Measurements from ENCODE around the gene EMC7. TPM values are rescaled to one million over a fixed set of nuclear protein-coding genes. Genes with fewer than 3 reads are reported as not detected.

Gene EMC7
- total RNA-seq, result 10 to 100 TPM; 73.1 to 78.6 TPM

- Histone ChIP-seq H3K4me3 (peak within 1 kb of the TSS; percentile 90), H3K9me3 (no peaks in the 10 kb centered on the region), H3K27ac (peak within 1 kb of the TSS; percentile 82), H3K36me3 (no peaks in the 10 kb centered on the region), H3K27me3 (no peaks in the 10 kb centered on the region), H3K4me1 (peaks cover 12% of the 10 kb centered on the region), H3K9ac (ENCODE audit: low read depth in 2 of 2, low read length in 2 of 2) (peak within 1 kb of the TSS; percentile 86 to 88)
- intact Hi-C loops (cut with DNase I), result loop anchor here (2.0 kb wide), 1 partner anchor 123 kb away; the partner anchor contains the start of gene EMC4
- DNase-seq, result peak; percentile 99
- TF ChIP-seq CTCF (IDR thresholded peaks at IDR 0.05), result no peak
Observed at GRCh38 chr15:34101366-34102174, at the start of gene EMC7, which contains the start of gene PGBD4. Gene EMC7 (minus strand): TSS chr15:34101862. CDS start chr15:34101839, 23 bp downstream. Gene PGBD4 (plus strand): TSS chr15:34102083. CDS start chr15:34102532, 449 bp downstream.

- peaks cover 6% of the 10 kb centered on the region for H3K36me3 ChIP-seq
- no peak overlapping the region for H3K27ac ChIP-seq
- H3K4me3 ChIP-seq, result no peak overlapping the region
- H3K4me1 ChIP-seq, result no peaks in the 10 kb centered on the region
- H3K27me3 ChIP-seq, result no peaks in the 10 kb centered on the region
- no peak for DNase-seq
- no peak overlapping the region for H3K9ac ChIP-seq (ENCODE audit: low read depth in 2 of 2, low read length in 2 of 2)
- no peaks in the 10 kb centered on the region for H3K9me3 ChIP-seq
- TF ChIP-seq CTCF (IDR thresholded peaks at IDR 0.05), result no peak
- intact Hi-C loops (cut with DNase I), result no loop called here
Observed at GRCh38 chr15:34147371-34148140, 45.9 kb upstream of the EMC7 start.

- Histone ChIP-seq H3K27ac (no peak overlapping the region), H3K4me3 (no peak overlapping the region), H3K27me3 (no peaks in the 10 kb centered on the region), H3K9me3 (no peaks in the 10 kb centered on the region), H3K36me3 (no peaks in the 10 kb centered on the region), H3K9ac (ENCODE audit: low read depth in 2 of 2, low read length in 2 of 2) (no peak overlapping the region), H3K4me1 (no peaks in the 10 kb centered on the region)
- intact Hi-C loops (cut with DNase I), result no loop called here
- no peak for TF ChIP-seq CTCF (IDR thresholded peaks at IDR 0.05)
- no peak for DNase-seq
Observed at GRCh38 chr15:34133511-34133910, 31.8 kb upstream of the EMC7 start.

GRCh38 chr15:34132881-34133280, 31.2 kb upstream of the EMC7 start:
- no peaks in the 10 kb centered on the region for H3K27me3 ChIP-seq
- no peak overlapping the region for H3K9ac ChIP-seq (ENCODE audit: low read depth in 2 of 2, low read length in 2 of 2)
- intact Hi-C loops (cut with DNase I), result no loop called here
- no peak for DNase-seq
- H3K4me3 ChIP-seq, result no peak overlapping the region
- no peaks in the 10 kb centered on the region for H3K9me3 ChIP-seq
- H3K36me3 ChIP-seq, result no peaks in the 10 kb centered on the region
- no peaks in the 10 kb centered on the region for H3K4me1 ChIP-seq
- no peak overlapping the region for H3K27ac ChIP-seq
- TF ChIP-seq CTCF (IDR thresholded peaks at IDR 0.05), result no peak

- no peaks in the 10 kb centered on the region for H3K36me3 ChIP-seq
- intact Hi-C loops (cut with DNase I), result no loop called here
- no peaks in the 10 kb centered on the region for H3K4me1 ChIP-seq
- H3K27me3 ChIP-seq, result no peaks in the 10 kb centered on the region
- no peak overlapping the region for H3K27ac ChIP-seq
- no peak overlapping the region for H3K9ac ChIP-seq (ENCODE audit: low read depth in 2 of 2, low read length in 2 of 2)
- no peak for DNase-seq
- no peak for TF ChIP-seq CTCF (IDR thresholded peaks at IDR 0.05)
- no peak overlapping the region for H3K4me3 ChIP-seq
- no peaks in the 10 kb centered on the region for H3K9me3 ChIP-seq
Observed at GRCh38 chr15:34128898-34129297, 27.2 kb upstream of the EMC7 start.

All from colonic mucosa (tissue), 4 donors.